ENCODE data around the gene MGAT4B.

DNA sequence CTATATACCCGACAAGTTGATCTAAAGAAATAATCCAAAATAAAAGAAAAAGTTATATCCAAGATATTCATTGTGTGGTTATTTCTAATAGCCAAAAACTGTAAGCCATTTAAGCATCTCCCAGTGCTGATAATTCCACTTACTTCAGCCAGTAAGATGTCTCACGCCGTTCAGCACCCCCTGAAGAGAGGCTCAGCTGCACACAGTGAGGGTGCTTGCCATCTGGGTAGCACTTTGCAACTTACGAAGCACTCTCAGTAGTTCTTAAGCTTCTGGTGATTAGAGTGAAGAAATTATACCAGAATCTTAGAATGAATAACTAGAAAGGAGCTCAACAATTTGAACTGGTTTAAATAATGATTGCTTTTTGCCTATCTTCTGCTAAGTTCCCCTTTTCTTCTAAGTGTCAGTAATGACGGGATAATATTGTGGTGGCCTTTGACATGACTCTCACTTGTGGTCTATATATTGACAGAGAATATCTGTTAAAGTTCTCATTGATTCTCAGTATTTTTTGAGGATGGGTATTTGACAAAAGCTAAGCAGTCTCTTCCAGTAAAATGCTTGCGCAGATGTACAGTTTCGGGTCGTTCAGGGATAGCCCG lies 39.1 kb downstream of the MGAT4B start:
- TF ChIP-seq, protein P1, sequence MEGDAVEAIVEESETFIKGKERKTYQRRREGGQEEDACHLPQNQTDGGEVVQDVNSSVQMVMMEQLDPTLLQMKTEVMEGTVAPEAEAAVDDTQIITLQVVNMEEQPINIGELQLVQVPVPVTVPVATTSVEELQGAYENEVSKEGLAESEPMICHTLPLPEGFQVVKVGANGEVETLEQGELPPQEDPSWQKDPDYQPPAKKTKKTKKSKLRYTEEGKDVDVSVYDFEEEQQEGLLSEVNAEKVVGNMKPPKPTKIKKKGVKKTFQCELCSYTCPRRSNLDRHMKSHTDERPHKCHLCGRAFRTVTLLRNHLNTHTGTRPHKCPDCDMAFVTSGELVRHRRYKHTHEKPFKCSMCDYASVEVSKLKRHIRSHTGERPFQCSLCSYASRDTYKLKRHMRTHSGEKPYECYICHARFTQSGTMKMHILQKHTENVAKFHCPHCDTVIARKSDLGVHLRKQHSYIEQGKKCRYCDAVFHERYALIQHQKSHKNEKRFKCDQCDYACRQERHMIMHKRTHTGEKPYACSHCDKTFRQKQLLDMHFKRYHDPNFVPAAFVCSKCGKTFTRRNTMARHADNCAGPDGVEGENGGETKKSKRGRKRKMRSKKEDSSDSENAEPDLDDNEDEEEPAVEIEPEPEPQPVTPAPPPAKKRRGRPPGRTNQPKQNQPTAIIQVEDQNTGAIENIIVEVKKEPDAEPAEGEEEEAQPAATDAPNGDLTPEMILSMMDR (IDR thresholded peaks at IDR 0.05), result no peak
- no peak for TF ChIP-seq EP300 (IDR thresholded peaks at IDR 0.05)

Measured in sigmoid colon (tissue), 4 donors.